Sciatic nerve (tissue), 2 donors: ENCODE results near the gene AGBL1. TPM values are rescaled to one million over a fixed set of nuclear protein-coding genes. Genes with fewer than 3 reads are reported as not detected.
A peak's percentile ranks its signal among the peaks of the same experiment; 100 is the strongest.

Experiments
- ATAC-seq: fragments of 200-7000 bp; cut with Tn5 transposase; one replicate; pipeline ENCODE4 v1.9.1; 2020; ENCODE audit warnings: mild to moderate bottlenecking, moderate library complexity
- DNase-seq: peaks from one replicate; pipeline ENCODE4 v3.0.0-alpha.2; 2020; ENCODE audit warnings: low spot score
- intact Hi-C: fragments of 100-400 bp; cut with DNase I; formaldehyde crosslinking; loops from one replicate; pipeline ENCODE4 v1.14.2; 2022
- total RNA-seq: library from RNA; stranded (reverse); fragmentation: NEBNext Ultra II Directional; extraction: Animal tissue kit (Norgen Biotek cat#: 25700); gene quantifications from one replicate; pipeline ENCODE4 v1.2.1, GENCODE V29; 2021
- donor health status: DM: no; HTN: no; CAD: no.
- donor health status: DM: no; HTN: no; CAD: no.

The AGBL1 gene
- total RNA-seq, 1 donor from 2014 or later: 0.49 TPM

GRCh38 chr15:86278586-86278985 is 198.9 kb downstream of the AGBL1 start:
- ATAC-seq: no peak
- intact Hi-C loops: no loop called here

GRCh38 chr15:86284635-86285034 is 205.0 kb downstream of the AGBL1 start:
- intact Hi-C loops: no loop called here
- ATAC-seq (no peak), DNase-seq (no peak)

More at GRCh38 chr15:86278586-86278985, 198.9 kb downstream of the AGBL1 start:
- DNase-seq: no peak

GRCh38 chr15:86295511-86295910 is 215.8 kb downstream of the AGBL1 start:
- DNase-seq: no peak
- no peak for ATAC-seq
- intact Hi-C loops: no loop called here

GRCh38 chr15:86296769-86297168 is 217.1 kb downstream of the AGBL1 start:
- DNase-seq (no peak), ATAC-seq (no peak)
- intact Hi-C loops: no loop called here

GRCh38 chr15:86300390-86301125 is 220.9 kb downstream of the AGBL1 start:
- DNase-seq (no peak), ATAC-seq (peak; percentile 45)
- intact Hi-C loops: no loop called here

- no peak for DNase-seq
- ATAC-seq: no peak
- intact Hi-C loops: no loop called here
Measured at GRCh38 chr15:86311568-86312280, 232.1 kb downstream of the AGBL1 start.

- intact Hi-C loops: no loop called here
- no peak for ATAC-seq
- DNase-seq: no peak
Measured at GRCh38 chr15:86312486-86312885, 232.8 kb downstream of the AGBL1 start.

- no peak for ATAC-seq
- intact Hi-C loops: no loop called here
- DNase-seq: no peak
Measured at GRCh38 chr15:86316216-86316615, 236.5 kb downstream of the AGBL1 start.

- intact Hi-C loops: no loop called here
- ATAC-seq (peak; percentile 73), DNase-seq (no peak)
Measured at GRCh38 chr15:86316726-86317383, 237.2 kb downstream of the AGBL1 start.

GRCh38 chr15:86317384-86317740 is 237.7 kb downstream of the AGBL1 start:
- DNase-seq (no peak), ATAC-seq (peak; percentile 94)
- intact Hi-C loops: no loop called here

- DNase-seq: no peak
- intact Hi-C loops: no loop called here
- ATAC-seq: peak; percentile 44
Measured at GRCh38 chr15:86322629-86323028, 243.0 kb downstream of the AGBL1 start.

- ATAC-seq (no peak), DNase-seq (no peak)
- intact Hi-C loops: no loop called here
Measured at GRCh38 chr15:86327230-86327865, 247.7 kb downstream of the AGBL1 start.

- no peak for ATAC-seq
- intact Hi-C loops: no loop called here
- no peak for DNase-seq
Measured at GRCh38 chr15:86328658-86329057, 249.0 kb downstream of the AGBL1 start.

- intact Hi-C loops: no loop called here
- DNase-seq (no peak), ATAC-seq (no peak)
Measured at GRCh38 chr15:86329311-86330013, 249.8 kb downstream of the AGBL1 start.

GRCh38 chr15:86333819-86334218 is 254.1 kb downstream of the AGBL1 start:
- intact Hi-C loops: no loop called here
- DNase-seq (no peak), ATAC-seq (no peak)

- ATAC-seq (no peak), DNase-seq (no peak)
- intact Hi-C loops: no loop called here
Measured at GRCh38 chr15:86336051-86336788, 256.5 kb downstream of the AGBL1 start.

- no peak for DNase-seq
- ATAC-seq: no peak
- intact Hi-C loops: no loop called here
Measured at GRCh38 chr15:86337071-86337470, 257.4 kb downstream of the AGBL1 start.

- ATAC-seq (no peak), DNase-seq (no peak)
- intact Hi-C loops: no loop called here
Measured at GRCh38 chr15:86347245-86347644, 267.6 kb downstream of the AGBL1 start.
